ENCODE results near the gene ATG4D. TPM values are rescaled to one million over a fixed set of nuclear protein-coding genes. Genes with fewer than 3 reads are reported as not detected.
"Not testable (repeated sequence)": the region's sequence is repeated elsewhere in the genome, so short reads cannot be mapped to it uniquely, and the experiment has no call there.

ATG4D gene
- total RNA-seq, 1 experiment from 2014 or later, result 16.3 TPM

DNA sequence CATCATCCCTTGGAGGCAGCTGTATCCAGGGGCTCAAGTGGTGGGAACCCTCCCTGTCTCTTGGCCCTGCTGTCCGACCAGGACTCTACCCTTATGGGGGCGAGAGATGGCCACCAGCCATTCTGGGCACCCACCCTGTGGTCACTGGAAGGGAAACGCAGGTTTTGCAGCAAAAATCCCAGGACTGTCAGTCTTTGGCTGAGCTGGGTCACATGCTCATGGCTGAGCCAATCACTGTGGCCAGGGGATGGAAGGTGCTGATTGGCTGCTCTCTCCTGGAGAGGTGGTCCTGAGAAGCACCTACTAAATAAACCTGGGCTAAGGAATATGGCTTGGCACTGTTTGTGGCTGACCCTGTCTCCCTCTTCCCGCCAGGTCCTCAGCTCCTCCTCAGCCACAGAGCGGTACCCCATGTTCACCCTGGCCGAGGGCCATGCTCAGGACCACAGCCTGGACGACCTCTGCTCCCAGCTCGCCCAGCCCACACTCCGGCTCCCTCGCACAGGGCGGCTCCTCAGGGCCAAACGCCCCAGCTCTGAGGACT is 8.9 kb downstream of the ATG4D start:
- DNase-seq (ENCODE audit: low read depth), result no peak

DNA sequence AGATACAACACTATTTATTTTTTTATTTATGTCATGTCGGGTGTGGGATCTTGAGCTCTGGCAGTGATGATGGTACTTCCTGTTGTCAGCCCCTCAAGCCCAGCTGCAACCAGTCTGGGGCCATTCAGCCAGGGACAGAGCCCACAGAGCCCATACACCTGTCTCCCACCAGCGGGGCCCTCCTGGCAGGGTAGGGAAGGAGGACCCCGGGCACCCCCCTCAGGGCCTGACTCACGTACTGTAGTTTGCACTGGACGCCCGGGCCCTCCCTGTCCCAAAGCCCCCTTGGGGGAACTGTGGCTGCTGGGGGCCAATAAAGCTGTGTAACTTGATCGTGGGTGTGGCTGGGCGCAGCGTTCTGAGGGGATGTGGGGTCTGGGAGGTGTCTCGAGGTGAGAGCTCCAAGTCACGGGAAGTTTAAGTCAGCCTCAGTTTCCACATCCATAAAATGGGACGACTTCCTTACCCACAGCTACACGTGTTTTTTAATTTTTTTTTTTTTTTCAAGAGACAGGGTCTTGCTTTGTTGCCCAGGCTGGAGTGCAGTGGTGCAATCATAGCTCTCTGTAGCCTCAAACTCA is 9.5 kb downstream of the ATG4D start:
- no peak for DNase-seq (ENCODE audit: low read depth)

DNA sequence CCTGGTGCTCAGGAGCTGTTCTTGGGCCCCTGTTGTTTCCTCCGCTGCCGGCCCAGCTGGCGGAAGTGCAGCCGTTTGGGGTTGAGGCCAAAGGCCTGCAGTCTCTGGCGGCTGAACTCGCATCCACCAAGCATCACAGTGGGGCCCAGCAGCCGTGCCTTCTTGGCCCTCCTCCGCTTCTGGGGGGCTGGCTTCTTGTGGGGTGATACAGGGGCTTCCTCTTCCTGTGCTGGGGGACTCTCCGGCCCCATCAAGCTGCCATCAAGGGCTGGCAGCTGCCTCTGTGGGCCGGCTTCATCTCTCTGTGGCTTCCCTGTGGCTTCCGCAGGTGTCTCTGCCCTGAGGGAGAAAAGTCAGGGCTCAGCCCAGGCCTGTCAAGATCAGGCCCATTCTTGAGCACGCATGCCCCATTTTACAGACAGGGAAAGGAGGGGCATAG is 10.3 kb downstream of the ATG4D start:
- DNase-seq (ENCODE audit: low read depth), result no peak

DNA sequence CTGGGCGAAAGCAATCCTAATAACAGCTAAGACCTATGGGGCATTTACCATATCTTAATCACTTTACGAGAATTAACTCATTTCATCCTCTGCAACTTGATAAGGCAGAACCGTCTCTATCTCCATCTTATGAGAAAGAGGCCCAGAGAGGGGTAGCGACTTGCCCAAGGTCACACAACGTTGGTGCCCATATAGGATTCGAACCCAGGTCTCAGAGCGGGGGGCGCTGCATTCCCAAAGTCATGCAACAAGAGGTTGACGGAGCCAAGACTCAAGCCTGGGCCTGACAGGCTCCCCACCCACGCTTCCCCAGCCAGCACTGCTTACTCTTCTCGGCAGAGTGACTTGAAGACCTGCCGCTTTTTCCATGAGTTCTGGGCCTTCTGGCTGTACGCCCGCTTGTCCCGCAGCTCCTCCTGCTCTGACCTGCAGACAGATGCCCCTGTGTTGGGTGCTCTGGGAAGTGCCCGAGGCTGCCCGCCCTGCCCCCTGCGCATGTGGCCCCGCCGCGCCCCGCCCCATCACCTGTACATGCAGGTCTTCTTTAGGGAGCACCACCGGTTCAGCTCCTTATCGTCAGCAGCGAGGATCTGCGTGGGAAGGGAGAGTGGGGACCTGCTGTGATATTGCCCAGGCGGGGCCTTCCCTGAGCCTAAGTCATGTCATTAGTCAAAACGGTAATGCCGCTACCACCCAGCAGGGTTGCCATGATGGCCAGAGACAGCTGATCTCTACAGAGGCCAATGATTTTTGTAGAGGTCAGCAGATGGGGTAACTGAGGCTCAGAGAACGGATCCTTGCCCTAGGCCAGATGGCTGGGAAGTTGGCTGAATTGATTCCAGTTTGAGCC is 11.3 kb downstream of the ATG4D start:
- DNase-seq (ENCODE audit: low read depth), result no peak

DNA sequence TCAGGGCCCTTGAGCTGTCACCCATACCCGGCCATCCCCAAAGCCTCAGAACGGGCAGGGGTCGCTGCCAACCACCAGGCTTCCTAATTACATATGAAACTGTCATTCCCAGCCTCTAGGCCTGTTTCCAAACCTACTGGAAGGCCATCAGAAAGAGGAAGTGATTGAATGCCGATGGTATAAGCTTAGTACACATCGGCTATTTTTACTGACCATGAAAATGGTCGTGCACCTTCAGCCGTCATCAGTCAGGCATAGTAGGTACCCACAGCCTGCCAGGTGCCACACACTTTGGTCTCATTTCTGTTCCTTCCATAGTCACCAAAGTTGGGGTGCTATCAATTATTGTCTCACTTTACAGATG is 11.9 kb downstream of the ATG4D start:
- no peak for DNase-seq (ENCODE audit: low read depth)

DNA sequence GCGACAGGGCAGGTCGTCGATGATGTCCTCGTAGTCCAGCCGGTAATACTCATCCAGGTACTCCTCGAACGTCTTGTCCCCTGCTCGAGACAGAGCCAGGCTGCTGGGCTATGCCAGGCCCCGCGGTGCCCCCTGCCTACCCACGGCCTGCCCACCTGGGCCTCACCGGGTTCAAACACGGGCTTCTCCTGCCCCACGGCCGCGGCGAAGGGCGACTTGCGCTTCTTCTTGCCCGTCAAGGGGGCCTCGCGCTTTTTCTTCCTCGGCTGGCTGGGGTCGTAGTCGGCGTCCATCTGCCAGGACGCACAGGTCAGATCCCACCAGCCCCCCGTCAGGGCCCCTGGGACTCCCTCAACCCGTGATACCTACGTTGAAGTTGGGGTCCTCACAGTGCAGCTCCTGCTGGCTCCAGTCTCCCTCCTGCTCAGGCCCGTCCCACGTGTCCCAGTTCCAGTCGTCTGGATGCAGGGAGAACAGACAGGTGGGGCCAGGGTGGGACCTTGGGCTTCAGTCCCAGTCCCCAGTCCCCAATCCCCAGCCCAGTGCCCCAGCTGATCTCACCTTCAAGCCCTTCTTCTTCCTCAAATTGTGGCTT is 14.0 kb downstream of the ATG4D start:
- DNase-seq (ENCODE audit: low read depth), result no peak

DNA sequence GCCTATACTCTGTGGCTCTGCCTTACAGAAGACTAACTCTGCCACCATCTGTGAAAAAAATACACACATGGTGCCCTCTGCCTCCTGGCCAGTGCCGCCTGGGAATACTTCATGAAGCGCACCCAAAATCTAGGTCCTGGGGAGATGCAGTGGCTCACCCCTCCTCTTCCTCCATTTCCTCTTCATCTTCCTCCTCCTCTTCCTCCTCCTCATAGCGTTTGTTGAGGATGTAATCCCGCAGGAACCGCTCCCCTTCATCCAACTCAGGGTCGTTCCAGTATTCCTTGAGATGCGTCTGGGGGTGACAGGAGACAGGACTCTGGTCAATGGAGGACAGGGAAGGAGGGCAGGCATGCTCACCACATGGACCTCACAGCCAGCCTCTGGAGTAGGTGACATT is 16.4 kb downstream of the ATG4D start:
- no peak for DNase-seq (ENCODE audit: low read depth)

DNA sequence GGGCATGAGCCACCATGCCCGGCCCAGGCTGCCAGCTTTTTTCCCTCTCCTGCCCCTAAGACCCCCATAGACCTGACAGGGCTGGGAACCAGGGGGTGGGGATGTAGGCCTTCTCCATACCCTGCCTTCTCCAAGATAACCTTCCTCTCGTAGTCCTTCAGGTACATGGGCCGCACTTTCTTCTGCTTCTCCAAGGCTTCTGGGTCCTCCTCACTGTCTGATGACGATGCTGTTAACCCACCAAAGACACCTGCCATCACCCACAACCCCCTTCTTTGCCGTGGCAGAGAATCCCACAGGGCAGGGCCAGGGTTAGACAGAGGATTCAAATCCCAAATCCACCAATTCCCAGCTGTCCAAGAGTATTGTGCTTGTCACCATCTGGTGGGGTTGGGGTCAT is 18.9 kb downstream of the ATG4D start:
- no peak for DNase-seq (ENCODE audit: low read depth)

DNA sequence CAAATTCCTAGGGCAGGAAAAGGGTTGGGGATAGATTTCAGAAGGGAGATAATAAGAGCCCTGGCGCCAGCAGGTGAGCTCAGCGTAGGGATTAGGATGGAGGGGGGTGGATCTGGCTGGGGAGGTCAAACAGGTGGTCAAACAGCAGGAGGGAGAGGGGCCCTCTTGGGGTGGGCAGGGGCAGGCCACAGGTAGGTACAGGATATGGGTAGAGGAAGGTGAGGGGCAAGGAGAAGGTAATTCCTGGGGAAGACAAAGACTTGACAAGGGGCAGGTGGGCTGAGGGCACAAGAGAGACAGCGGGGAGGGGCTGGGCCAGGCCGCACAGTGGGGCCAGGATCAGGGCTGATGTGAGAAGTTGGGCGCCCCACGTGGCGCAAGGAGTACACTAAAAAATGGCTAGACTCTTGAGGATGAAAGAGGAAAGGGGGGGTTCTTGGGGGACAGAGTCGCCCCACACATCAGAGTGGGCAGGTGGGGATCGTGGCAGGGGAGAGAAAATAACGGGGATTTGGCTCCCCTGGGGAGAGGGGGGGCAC is 21.4 kb downstream of the ATG4D start:
- DNase-seq (ENCODE audit: low read depth), result peak; percentile 41

DNA sequence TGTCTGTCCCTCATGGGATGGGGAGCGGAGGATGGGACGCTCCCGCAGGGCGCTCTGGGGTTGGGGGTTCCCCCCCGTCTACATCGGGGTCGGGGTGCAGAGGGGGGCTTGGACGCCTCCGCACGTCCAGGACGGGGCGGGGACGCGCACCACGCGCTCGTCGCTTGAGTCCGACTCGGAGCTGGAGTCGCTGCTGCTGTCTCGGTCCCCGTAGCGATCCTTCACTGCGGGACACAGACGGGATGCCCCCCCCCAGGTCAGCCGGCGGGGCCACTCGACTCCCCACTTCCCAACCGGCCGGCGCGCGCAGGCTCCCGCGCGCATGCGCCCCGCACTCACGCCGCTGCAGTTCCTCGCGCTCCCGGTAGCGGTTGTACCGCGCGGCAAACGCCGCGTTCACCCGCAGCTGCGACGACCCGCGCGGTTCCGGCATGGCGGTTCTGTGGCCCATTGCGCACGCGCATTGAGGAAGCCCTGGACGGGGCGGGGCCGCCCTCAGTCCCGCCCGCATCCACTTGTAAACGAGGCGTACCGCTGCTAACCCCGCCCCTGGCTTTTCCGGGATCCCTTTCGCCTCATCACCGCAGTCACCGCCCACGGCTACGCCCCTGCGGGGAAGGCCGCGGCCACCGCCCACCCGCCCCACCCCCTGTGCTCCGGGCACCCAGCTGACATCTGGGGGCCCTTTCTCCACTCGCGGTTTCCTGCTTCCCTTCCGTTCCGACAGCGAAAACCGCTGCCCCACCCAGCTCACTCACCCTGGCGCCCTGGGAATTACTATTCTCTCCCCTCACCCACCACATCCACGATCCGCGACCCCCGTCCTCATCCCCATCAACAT is 22.1 kb downstream of the ATG4D start, which contains the start of gene KRI1:
Gene KRI1 (minus strand): TSS at position 444 of the 841 bp plus-strand sequence. CDS start 11 bp downstream, at position 433.
- DNase-seq (ENCODE audit: low read depth), result peak; percentile 96

DNA sequence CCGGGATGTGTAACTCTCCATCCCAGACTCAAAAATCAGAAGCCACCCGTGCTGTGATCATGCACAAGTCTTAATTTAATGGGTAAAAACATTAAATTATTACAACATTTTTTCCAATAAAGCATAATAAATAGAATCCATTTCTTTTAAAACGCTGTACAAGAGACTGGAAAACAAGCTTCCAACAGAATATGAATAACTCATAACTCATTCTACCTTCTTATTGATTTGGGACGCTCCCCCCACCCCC is 22.6 kb downstream of the ATG4D start:
- no peak for DNase-seq (ENCODE audit: low read depth)

DNA sequence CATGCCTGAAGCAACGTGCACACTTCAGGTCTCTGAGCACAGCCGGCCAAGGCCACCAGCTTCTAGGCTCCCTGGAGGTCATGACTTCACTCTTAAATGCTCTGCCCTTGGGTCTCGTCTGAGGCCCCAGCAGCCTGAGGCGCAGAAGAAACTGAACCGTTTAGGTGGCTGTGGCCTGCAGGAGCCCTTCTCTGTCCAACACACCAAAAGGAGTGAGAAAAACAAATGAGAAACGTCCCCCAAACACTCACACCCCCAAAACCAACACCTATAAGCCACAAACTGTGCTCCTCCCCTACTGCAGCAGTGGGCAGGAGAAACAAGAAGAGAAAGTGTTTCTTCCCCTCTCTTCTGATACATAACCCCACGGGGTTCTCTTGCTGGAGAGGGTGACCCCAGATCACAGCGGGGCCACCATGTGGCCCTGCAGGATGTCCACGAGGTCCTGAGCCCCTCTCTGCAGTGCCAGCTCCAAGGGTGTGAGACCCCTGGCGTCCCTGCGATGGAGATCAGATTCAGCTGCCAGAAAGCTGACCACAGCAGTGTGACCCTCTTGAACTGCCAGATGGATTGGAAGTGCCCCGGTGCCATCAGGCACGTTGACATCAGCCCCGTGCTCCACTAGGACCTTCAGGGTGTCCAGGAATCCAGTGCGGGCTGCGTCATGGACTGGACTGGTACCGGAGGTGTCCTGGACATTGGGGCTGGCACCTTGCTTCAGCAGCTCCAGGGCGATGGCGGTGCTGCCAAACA is 23.1 kb downstream of the ATG4D start:
- no peak for DNase-seq (ENCODE audit: low read depth)

DNA sequence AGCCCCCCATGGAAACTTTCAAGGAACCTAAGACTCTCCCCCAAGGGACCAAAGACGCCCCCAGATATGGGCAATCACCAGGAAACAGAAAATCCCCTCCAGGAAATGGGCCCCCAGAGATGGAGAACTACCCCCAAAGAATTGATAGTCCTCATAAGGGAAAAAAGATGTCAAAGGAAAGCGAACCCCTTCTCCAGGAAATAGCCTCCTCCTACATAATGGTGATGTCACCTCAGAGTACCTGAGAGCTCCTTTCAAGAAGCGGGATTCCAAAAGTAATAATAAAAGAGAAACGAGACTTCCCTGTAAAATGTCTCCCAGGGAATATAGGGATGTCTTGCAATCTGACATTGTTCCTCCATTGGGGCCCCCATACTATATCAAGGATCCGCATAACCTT is 24.0 kb downstream of the ATG4D start:
- no peak for DNase-seq (ENCODE audit: low read depth)

DNA sequence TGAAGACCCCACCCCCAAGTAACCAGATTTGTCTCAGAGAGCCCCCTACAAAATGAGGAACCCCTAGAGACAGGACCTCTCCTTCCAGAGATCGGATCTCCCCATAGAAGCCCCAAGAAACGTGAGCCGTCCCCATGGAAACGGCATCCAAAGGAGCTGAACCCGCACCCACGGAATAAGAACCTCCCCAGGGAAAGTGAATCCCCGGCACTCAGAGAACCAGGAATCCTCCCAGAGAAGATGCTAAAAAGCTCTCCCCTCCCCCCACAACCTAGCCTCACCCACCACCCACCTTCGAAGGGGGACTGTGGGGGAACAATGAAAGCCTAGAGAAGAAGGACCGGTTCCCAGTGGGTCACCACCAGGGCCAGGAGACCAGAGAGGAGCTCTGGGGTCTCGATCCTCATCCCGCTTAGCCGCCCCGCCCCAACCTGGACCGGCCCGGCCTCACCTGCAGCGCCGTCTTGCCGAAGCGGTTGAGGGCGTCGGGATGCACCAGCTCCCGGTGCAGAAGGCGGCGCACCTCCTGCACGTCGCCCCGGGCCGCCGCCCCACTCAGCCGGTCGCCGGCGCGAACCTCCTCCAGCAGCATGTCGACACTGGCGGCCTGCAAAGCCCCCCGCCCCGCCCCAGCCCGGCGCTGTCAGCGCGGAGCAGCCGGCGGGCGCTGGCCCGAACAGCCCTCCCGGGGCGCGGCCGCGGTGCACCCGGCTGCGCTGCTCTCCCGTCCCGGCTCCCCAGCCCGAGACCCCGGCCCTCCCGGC is 24.5 kb downstream of the ATG4D start:
- DNase-seq (ENCODE audit: low read depth), result no peak

DNA sequence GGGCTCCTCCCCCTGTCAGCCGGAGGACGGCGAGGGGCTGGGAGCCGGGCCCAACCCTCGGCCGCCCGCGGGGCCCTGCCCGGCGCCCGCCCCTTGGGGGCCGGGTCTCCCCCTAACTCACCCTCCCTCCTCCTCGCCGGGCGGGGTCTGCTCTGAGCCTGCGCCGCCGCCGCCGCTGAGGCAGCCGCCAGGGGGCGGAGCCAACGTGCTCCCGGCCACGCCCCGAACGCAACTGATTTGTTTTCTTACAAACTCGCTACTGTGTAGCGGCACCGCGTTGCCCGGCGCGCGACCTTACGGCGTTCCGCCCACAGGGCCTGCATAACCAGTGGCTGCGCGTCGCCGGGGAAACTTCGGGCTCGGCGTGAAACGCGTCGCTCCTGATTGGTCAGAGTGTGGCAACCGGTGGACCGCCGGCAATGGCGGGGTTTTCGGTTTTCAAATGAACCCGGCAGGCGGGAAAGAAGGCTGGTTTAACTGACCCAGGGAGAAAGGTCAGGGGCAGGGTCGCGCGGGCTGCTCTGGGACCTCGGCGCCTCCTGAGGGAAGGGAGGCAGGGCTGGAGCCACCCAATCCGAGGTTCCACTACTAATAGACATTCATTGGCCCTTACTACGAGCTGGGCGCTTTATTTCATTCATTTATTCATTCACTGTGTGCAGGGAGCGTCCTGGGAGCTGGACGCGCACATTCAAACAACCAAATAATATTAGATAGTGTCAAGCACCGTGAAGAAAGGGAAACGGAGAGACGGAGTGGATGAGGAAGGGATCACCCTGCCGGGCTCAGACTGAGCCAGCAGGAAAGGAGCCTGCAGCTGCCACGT is 25.3 kb downstream of the ATG4D start, which contains the start of gene CDKN2D:
Gene CDKN2D (minus strand): TSS at position 154 of the 826 bp plus-strand sequence. CDS start 326 bp downstream, outside the sequence.
- peak; percentile 99 for DNase-seq (ENCODE audit: low read depth)

DNA sequence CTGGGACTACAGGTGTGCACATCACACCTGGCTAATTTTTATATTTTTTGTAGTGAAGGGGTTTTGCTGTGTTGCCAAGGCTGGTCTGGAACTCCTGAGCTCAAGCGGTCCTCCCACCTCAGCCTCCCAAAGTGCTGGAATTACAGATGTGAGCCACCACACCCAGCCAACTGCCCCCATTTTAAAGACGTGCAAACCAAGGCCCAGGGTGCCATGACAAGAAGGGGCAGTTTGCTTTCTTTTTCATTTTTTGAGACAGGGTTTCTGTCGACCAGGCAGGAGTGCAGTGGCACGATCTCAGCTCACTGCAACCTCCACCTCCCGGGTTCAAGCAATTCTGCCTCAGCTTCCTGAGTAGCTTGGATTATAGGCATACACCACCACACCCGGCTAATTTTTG is 30.1 kb downstream of the ATG4D start:
- DNase-seq (ENCODE audit: low read depth), result not testable (repeated sequence)

DNA sequence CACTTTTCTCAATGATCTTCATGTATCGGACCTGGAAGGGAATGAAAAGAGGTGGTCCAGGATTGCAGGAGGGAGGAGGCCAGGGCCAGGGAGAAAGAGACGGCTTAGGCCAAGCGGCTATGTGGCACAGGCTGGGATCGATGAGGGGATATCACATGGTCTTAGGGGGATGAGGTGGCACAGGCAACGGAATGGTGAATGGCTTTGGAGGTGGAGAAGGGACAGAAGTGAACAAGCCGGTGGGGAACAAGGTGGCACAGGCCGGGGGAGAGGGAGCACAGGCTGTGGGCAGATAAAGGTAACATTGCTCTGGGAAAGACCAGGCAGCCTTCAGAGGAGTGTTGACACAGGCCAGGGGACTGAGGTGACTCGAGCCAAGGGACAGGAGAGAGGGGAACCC is 30.8 kb downstream of the ATG4D start:
- DNase-seq (ENCODE audit: low read depth), result no peak

DNA sequence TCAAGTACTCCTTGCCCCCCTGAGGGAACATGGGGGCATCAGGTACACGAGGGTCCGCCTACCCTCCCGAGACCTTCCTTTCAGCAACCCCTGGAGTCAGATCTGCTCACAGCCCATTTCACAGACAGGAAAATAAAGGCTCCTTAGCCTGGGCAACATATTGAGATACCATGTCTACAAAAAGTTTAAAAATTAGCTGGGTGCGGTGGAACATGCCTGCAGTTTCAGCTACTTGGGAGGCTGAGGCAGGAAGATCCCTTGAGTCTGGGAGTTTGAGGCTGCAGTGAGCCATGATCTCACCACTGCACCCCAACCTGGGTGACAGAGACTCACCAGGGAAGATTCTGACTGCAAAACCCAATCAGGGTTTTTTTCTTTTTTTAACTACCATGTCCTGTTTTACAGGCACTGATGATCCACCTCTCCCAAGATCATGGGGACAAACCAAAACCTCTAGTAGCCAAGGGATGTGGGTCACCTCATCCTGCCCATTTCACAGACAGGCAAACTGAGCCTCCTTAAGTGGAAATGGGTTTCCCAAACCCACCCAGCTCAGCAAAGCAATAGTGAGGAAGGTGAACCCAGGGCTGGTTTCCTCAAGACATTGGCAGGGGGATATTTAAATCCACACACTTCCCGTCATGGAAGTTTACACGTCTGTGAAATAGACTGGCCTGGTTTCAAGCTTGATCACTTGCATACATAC is 31.5 kb downstream of the ATG4D start:
- DNase-seq (ENCODE audit: low read depth), result no peak

DNA sequence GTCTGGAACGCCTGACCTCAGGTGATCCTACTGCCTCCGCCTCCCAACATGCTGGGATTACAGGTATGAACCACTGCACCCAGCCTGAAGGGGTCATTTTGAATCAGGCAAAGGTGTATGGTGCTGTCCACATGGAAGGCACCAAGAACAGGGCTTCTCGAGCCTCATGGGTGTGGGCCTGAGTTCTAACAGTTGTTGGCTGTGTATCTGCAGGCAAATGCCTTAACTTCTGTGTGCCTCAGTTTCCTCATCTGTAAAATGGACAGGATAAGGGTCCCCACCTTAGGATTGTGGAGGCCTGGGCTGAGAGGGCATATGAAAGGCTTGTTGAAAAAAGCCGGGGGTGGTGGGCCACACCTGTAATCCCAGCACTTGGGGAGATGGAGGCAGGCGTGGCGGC is 34.2 kb downstream of the ATG4D start:
- no peak for DNase-seq (ENCODE audit: low read depth)
